IMR-90 (cell line): ENCODE measurements around the gene TRIM71. TPM values are rescaled to one million over a fixed set of nuclear protein-coding genes. Genes with fewer than 3 reads are reported as not detected.

Source experiments
- ATAC-seq: fragments of 200-7000 bp; cut with Tn5 transposase; 2 replicates; pipeline ENCODE4 v1.9.1; 2020; ENCODE audit warnings: low read depth, mild to moderate bottlenecking, moderate library complexity
- BruUV-seq: library from RNA; stranded (reverse); fragments of 400-500 nt; replicated peaks from 2 replicates; lab custom pipeline; 2021; lab: Mats Ljungman, UMichigan
- CTCF ChIA-PET: fragments of 300-600 bp; formaldehyde crosslinking; extraction: SDS; loops from one replicate; lab custom pipeline; 2021; ENCODE audit warnings: antibody characterized with exemption; lab: Yijun Ruan, JAX
- POLR2A ChIA-PET: fragments of 300-600 bp; sonication (Branson Sonifier 250); formaldehyde crosslinking; loops from one replicate; lab custom pipeline; 2022; ENCODE audit warnings: antibody characterized with exemption; ENCODE audit not compliant: unreplicated experiment; lab: Charles Lee
- DNase-seq: peaks from one replicate; pipeline ENCODE4 v3.0.0; 2013
- H2AFZ ChIP-seq: replicated peaks from 2 replicates; pipeline ENCODE3; 2013; ENCODE audit warnings: low read length, mild to moderate bottlenecking; ENCODE audit not compliant: poor library complexity
- H2AK5ac ChIP-seq: 2 replicates; pipeline ENCODE4 v1.6.1; 2013; ENCODE audit warnings: low read depth, low read length, inconsistent platforms
- H2AK9ac ChIP-seq: replicated peaks from 2 replicates; pipeline ENCODE3; 2013; ENCODE audit warnings: mild to moderate bottlenecking, low read depth, low read length, moderate library complexity; ENCODE audit not compliant: poor library complexity
- H2BK120ac ChIP-seq: 2 replicates; pipeline ENCODE4 v1.6.1; 2013; ENCODE audit warnings: low read depth, low read length, inconsistent platforms
- H2BK15ac ChIP-seq: 3 replicates; pipeline ENCODE4 v1.6.1; 2013; ENCODE audit warnings: low read depth, low read length, inconsistent platforms
- H2BK20ac ChIP-seq: 2 replicates; pipeline ENCODE4 v1.6.1; 2013; ENCODE audit warnings: low read depth, mild to moderate bottlenecking, inconsistent platforms, low read length, moderate library complexity
- H2BK5ac ChIP-seq: 2 replicates; pipeline ENCODE4 v1.6.1; 2013; ENCODE audit warnings: mild to moderate bottlenecking, low read depth, low read length, inconsistent platforms; ENCODE audit not compliant: poor library complexity, severe bottlenecking
- H3K14ac ChIP-seq: replicated peaks from 2 replicates; pipeline ENCODE4 v1.6.1; 2013; ENCODE audit warnings: low read depth, low read length, inconsistent platforms
- H3K18ac ChIP-seq: 2 replicates; pipeline ENCODE4 v1.6.1; 2013; ENCODE audit warnings: low read depth, low read length, control low read depth
- H3K23ac ChIP-seq: 2 replicates; pipeline ENCODE4 v1.6.1; 2013; ENCODE audit warnings: low read depth, low read length, inconsistent platforms
- H3K27ac ChIP-seq: 2 replicates; pipeline ENCODE4 v1.5.1; 2013; ENCODE audit warnings: mild to moderate bottlenecking, control low read depth, low read length; ENCODE audit not compliant: insufficient read depth
- H3K27me3 ChIP-seq: 2 replicates; pipeline ENCODE4 v1.6.1; 2013; ENCODE audit warnings: low read length; ENCODE audit not compliant: control insufficient read depth, insufficient read depth
- H3K36me3 ChIP-seq: 2 replicates; pipeline ENCODE4 v1.6.1; 2013; ENCODE audit warnings: low read length, mixed read lengths; ENCODE audit not compliant: control insufficient read depth, insufficient read depth
- H3K4ac ChIP-seq: 2 replicates; pipeline ENCODE4 v1.6.1; 2013; ENCODE audit warnings: low read depth, low read length, inconsistent platforms
- H3K4me1 ChIP-seq: 2 replicates; pipeline ENCODE4 v1.6.1; 2013; ENCODE audit warnings: low read length, mixed read lengths; ENCODE audit not compliant: control insufficient read depth, insufficient read depth
- H3K4me2 ChIP-seq: 2 replicates; pipeline ENCODE4 v1.6.1; 2013; ENCODE audit warnings: low read depth, mild to moderate bottlenecking, control low read depth, low read length, moderate library complexity
- H3K4me3 ChIP-seq: 2 replicates; pipeline ENCODE4 v1.5.1; 2013; ENCODE audit warnings: low read depth, mild to moderate bottlenecking, control low read depth, low read length, moderate library complexity; ENCODE audit not compliant: insufficient read depth
- H3K56ac ChIP-seq: 2 replicates; pipeline ENCODE4 v1.6.1; 2013; ENCODE audit warnings: low read length, inconsistent platforms; ENCODE audit not compliant: insufficient read depth; ENCODE audit errors: extremely low read depth
- H3K79me1 ChIP-seq, 2 experiments: 2 replicates each; pipeline ENCODE4 v1.6.1; 2013; ENCODE audit warnings: low read length in 2 of 2, inconsistent platforms in 1 of 2, low read depth in 1 of 2
- H3K9ac ChIP-seq: 2 replicates; pipeline ENCODE4 v1.6.1; 2013; ENCODE audit warnings: low read depth, low read length, control low read depth
- H3K9me1 ChIP-seq: 2 replicates; pipeline ENCODE4 v1.6.1; 2013; ENCODE audit warnings: low read length, inconsistent platforms; ENCODE audit not compliant: insufficient read depth
- H3K9me3 ChIP-seq: 2 replicates; pipeline ENCODE4 v1.6.1; 2013; ENCODE audit warnings: low read length; ENCODE audit not compliant: control insufficient read depth, insufficient read depth
- H4K20me1 ChIP-seq: 2 replicates; pipeline ENCODE4 v1.6.1; 2013; ENCODE audit warnings: low read length, inconsistent platforms; ENCODE audit not compliant: insufficient read depth
- H4K5ac ChIP-seq: 2 replicates; pipeline ENCODE4 v1.6.1; 2013; ENCODE audit warnings: mild to moderate bottlenecking, low read depth, low read length, control low read depth
- H4K8ac ChIP-seq, 2 experiments: 2 replicates each; pipeline ENCODE4 v1.6.1; 2013; ENCODE audit warnings: low read depth in 2 of 2, low read length in 2 of 2, control low read depth in 1 of 2, inconsistent platforms in 1 of 2
- H4K91ac ChIP-seq: 2 replicates; pipeline ENCODE4 v1.6.1; 2013; ENCODE audit warnings: low read depth, low read length, inconsistent platforms; ENCODE audit not compliant: insufficient read depth
- BHLHE40 ChIP-seq: fragments of 150-350 bp; IDR thresholded peaks from 2 replicates; pipeline ENCODE4 v1.6.1; 2016; ENCODE audit warnings: mild to moderate bottlenecking, low read depth, low read length
- CHD1 ChIP-seq: IDR thresholded peaks from 2 replicates; pipeline ENCODE4 v1.6.1; 2012; ENCODE audit warnings: low read depth, low read length, improper control_type of control experiment
- CTCF ChIP-seq: conservative IDR thresholded peaks from 2 replicates; pipeline ENCODE4 v1.5.1; 2012; ENCODE audit warnings: mild to moderate bottlenecking, low read depth, low read length, improper control_type of control experiment
- ELK1 ChIP-seq: fragments of 150-350 bp; IDR thresholded peaks from 2 replicates; pipeline ENCODE4 v1.6.1; 2016; ENCODE audit warnings: low read depth, mild to moderate bottlenecking, low read length, moderate library complexity, borderline replicate concordance
- FOS ChIP-seq: fragments of 150-350 bp; IDR thresholded peaks from 2 replicates; pipeline ENCODE4 v1.6.1; 2016; ENCODE audit warnings: low read depth, low read length
- MAFK ChIP-seq: IDR thresholded peaks from 2 replicates; pipeline ENCODE4 v1.6.1; 2012; ENCODE audit warnings: low read depth, low read length, improper control_type of control experiment
- MXI1 ChIP-seq: IDR thresholded peaks from 2 replicates; pipeline ENCODE4 v1.6.1; 2012; ENCODE audit warnings: low read depth, mild to moderate bottlenecking, low read length, moderate library complexity, borderline replicate concordance
- NFE2L2 ChIP-seq: fragments of 150-350 bp; IDR thresholded peaks from 2 replicates; pipeline ENCODE4 v1.6.1; 2016; ENCODE audit warnings: low read depth, mild to moderate bottlenecking, low read length
- RAD21 ChIP-seq: IDR thresholded peaks from 2 replicates; pipeline ENCODE4 v1.6.1; 2012; ENCODE audit warnings: low read length, improper control_type of control experiment
- RCOR1 ChIP-seq: IDR thresholded peaks from 2 replicates; pipeline ENCODE4 v1.6.1; 2012; ENCODE audit warnings: mild to moderate bottlenecking, low read length, improper control_type of control experiment; ENCODE audit not compliant: insufficient replicate concordance
- RFX5 ChIP-seq: IDR thresholded peaks from 2 replicates; pipeline ENCODE4 v1.8.0; 2012; ENCODE audit warnings: low read depth, mild to moderate bottlenecking, low read length, moderate library complexity
- SMC3 ChIP-seq: fragments of 150-350 bp; IDR thresholded peaks from 2 replicates; pipeline ENCODE4 v1.6.1; 2016; ENCODE audit warnings: low read depth, mild to moderate bottlenecking, antibody characterized with exemption, low read length, moderate library complexity
- USF2 ChIP-seq: fragments of 150-350 bp; IDR thresholded peaks from 2 replicates; pipeline ENCODE4 v1.6.1; 2017; ENCODE audit warnings: mild to moderate bottlenecking, antibody characterized with exemption, low read length, low read depth
- WGBS, 2 experiments: methylation state at CpG; one replicate each; pipeline versions ENCODE4 v1.1.5 to v1.1.7; 2013; ENCODE audit warnings: missing lambda C conversion rate in 2 of 2; ENCODE audit not compliant: insufficient read length in 1 of 2; ENCODE audit errors: extremely low coverage in 2 of 2; 5-methylcytosine and 5-hydroxymethylcytosine counted together
- dilution Hi-C: fragments of 300-500 bp; cut with HindIII; formaldehyde crosslinking; loops from one replicate; pipeline ENCODE4 v1.14.3; 2018; ENCODE audit warnings: low sequenced_read_pairs; ENCODE audit not compliant: unreplicated experiment
- in situ Hi-C: fragments of 300-500 bp; cut with MboI; formaldehyde crosslinking; loops from 3 replicates; pipeline ENCODE4 v1.14.3; 2019; ENCODE audit warnings: low sequenced_read_pairs, inconsistent platforms, mixed read lengths
- intact Hi-C: fragments of 100-400 bp; cut with micrococcal nuclease; formaldehyde crosslinking; loops from 2 replicates; pipeline ENCODE4 v1.10.0; 2022
- polyA plus RNA-seq, 3 experiments: library from polyadenylated mRNA; depleted of rRNA; stranded (reverse); fragments of >200 nt; gene quantifications; 2 replicates each; pipeline ENCODE4 v1.2.3, GENCODE V29; 2012; ENCODE audit warnings: low replicate concordance in 1 of 3
- total RNA-seq: library from RNA; depleted of rRNA; stranded (reverse); fragments of >200 nt; gene quantifications from 2 replicates; pipeline ENCODE4 v1.2.3, GENCODE V29; 2012

TRIM71 gene
- total and polyA plus RNA-seq, 2 of the 4 experiments (the other 2 are of a cell fraction), result not detected

- Histone ChIP-seq H4K8ac (no peak overlapping the region; a peak in 1 of 4 replicates), H2AK9ac (peak overlapping the region; percentile 55), H3K4me3 (peak overlapping the region; percentile 69), H3K18ac (no peak overlapping the region), H2BK5ac (no peak overlapping the region), H3K14ac (no peak overlapping the region), H3K27ac (no peak overlapping the region), H2BK120ac (no peak overlapping the region), H4K91ac (no peak overlapping the region), H3K9me1 (no peaks in the 10 kb centered on the region), H3K9me3 (no peaks in the 10 kb centered on the region), H3K4me2 (peak overlapping the region; percentile 93), H3K4me1 (no peaks in the 10 kb centered on the region; the same call in 1 of the 2 replicates), H3K9ac (peak overlapping the region; percentile 40; the same call in 1 of the 2 replicates), H2BK15ac (no peak overlapping the region), H2AK5ac (no peak overlapping the region), H3K79me1 (no peaks in the 10 kb centered on the region), H3K23ac (no peak overlapping the region), H4K5ac (no peak overlapping the region), H2AFZ (peak overlapping the region; percentile 94), H2BK20ac (no peak overlapping the region), H3K56ac (no peak overlapping the region), H3K27me3 (peaks cover 4% of the 10 kb centered on the region; the same call in 1 of the 2 replicates), H3K36me3 (no peaks in the 10 kb centered on the region), H3K4ac (no peak overlapping the region), H4K20me1 (no peaks in the 10 kb centered on the region)
- intact Hi-C loops (loop anchor here (1.0 kb wide), 1 partner anchor 48 kb away; no protein-coding TSS in a partner anchor), dilution Hi-C loops (no loop called here), in situ Hi-C loops (no loop called here)
- POLR2A ChIA-PET, result no interaction called here
- CTCF ChIA-PET, result interaction anchor here (0.7 to 1.9 kb wide), 4 partner anchors 10 to 83 kb away, joined by 3 to 5 read pairs (median 4); no protein-coding TSS in a partner anchor
- DNase-seq, result peak; percentile 68
- WGBS, 2 experiments, result 2% methylated on average over 19 of the region's 59 CpGs; no CpG with 5 or more reads in 1 of the 2 experiments
- BruUV-seq, result no TSS peak
- peak; percentile 97 for ATAC-seq
- TF ChIP-seq RCOR1 (no peak), MXI1 (no peak), CTCF (peak; percentile 79), USF2 (no peak), SMC3 (peak; percentile 42; the same call in 1 of the 2 replicates), RAD21 (peak; percentile 54), CHD1 (no peak), ELK1 (no peak), BHLHE40 (0 out of 2 replicates have a peak, but pooled peaks have one; percentile 6), NFE2L2 (no peak), FOS (no peak), RFX5 (no peak), MAFK (no peak)
Observed at GRCh38 chr3:32781211-32781968, 36.4 kb upstream of the TRIM71 start.
